ENCODE results near the gene QSOX2. TPM values are rescaled to one million over a fixed set of nuclear protein-coding genes. Genes with fewer than 3 reads are reported as not detected.

The QSOX2 gene
- total RNA-seq, 2 experiments from 2014 or later: 14.4 TPM

- Mint-ChIP-seq H3K9me3 (no peaks in the 10 kb centered on the region), H3K4me3 (no peak overlapping the region), H3K36me3 (ENCODE audit: low read depth) (peaks cover 21% of the 10 kb centered on the region), H3K27me3 (no peaks in the 10 kb centered on the region), H3K4me1 (ENCODE audit: low read depth) (peaks cover 22% of the 10 kb centered on the region), H3K27ac (no peak overlapping the region)
- ChIA-PET CTCF (no interaction called here), POLR2A (no interaction called here)
- no peak overlapping the region for H3K27ac ChIP-seq (ENCODE audit: low read depth in 1 of 2, low read length in 2 of 2)
- H3K9me3 ChIP-seq (ENCODE audit: control insufficient read depth in 1 of 2, insufficient read depth in 1 of 2, low read length in 2 of 2): no peaks in the 10 kb centered on the region
- DNase-seq (no peak), ATAC-seq (ENCODE audit: poor library complexity) (no peak)
- no peak for TF ChIP-seq CTCF (IDR thresholded peaks at IDR 0.05)
- H3K4me1 ChIP-seq (ENCODE audit: insufficient read depth, low read length): peaks cover 25% of the 10 kb centered on the region
- no peak overlapping the region for H3K4me3 ChIP-seq (ENCODE audit: low read length)
- intact Hi-C loops (cut with DNase I, micrococcal nuclease): no loop called here
- peaks cover 23% of the 10 kb centered on the region for H3K36me3 ChIP-seq (ENCODE audit: insufficient read depth, low read length)
- H3K27me3 ChIP-seq (ENCODE audit: control insufficient read depth in 1 of 2, insufficient read depth in 2 of 2, low read length in 2 of 2): no peaks in the 10 kb centered on the region
Observed at GRCh38 chr9:136235709-136236455, 9.7 kb downstream of the QSOX2 start.

- Mint-ChIP-seq H3K9me3 (no peaks in the 10 kb centered on the region), H3K4me1 (ENCODE audit: low read depth) (peaks cover 22% of the 10 kb centered on the region), H3K27ac (no peak overlapping the region), H3K27me3 (no peaks in the 10 kb centered on the region), H3K4me3 (no peak overlapping the region), H3K36me3 (ENCODE audit: low read depth) (peaks cover 21% of the 10 kb centered on the region)
- Histone ChIP-seq H3K27ac (ENCODE audit: low read depth in 1 of 2, low read length in 2 of 2) (no peak overlapping the region), H3K36me3 (ENCODE audit: insufficient read depth, low read length) (peaks cover 18% of the 10 kb centered on the region), H3K27me3 (ENCODE audit: control insufficient read depth in 1 of 2, insufficient read depth in 2 of 2, low read length in 2 of 2) (no peaks in the 10 kb centered on the region), H3K4me1 (ENCODE audit: insufficient read depth, low read length) (peaks cover 24% of the 10 kb centered on the region), H3K9me3 (ENCODE audit: control insufficient read depth in 1 of 2, insufficient read depth in 1 of 2, low read length in 2 of 2) (no peaks in the 10 kb centered on the region), H3K4me3 (ENCODE audit: low read length) (no peak overlapping the region)
- CTCF ChIA-PET: no interaction called here
- TF ChIP-seq CTCF (IDR thresholded peaks at IDR 0.05): no peak
- intact Hi-C loops (cut with DNase I, micrococcal nuclease): no loop called here
- ATAC-seq (ENCODE audit: poor library complexity): no peak
- no peak for DNase-seq
- POLR2A ChIA-PET: no interaction called here
Observed at GRCh38 chr9:136235171-136235570, 10.4 kb downstream of the QSOX2 start.

- TF ChIP-seq CTCF (IDR thresholded peaks at IDR 0.05): no peak
- H3K27ac ChIP-seq (ENCODE audit: low read depth in 1 of 2, low read length in 2 of 2): no peak overlapping the region
- peaks cover 21% of the 10 kb centered on the region for H3K36me3 Mint-ChIP-seq (ENCODE audit: low read depth)
- peaks cover 23% of the 10 kb centered on the region for H3K4me1 ChIP-seq (ENCODE audit: insufficient read depth, low read length)
- H3K27ac Mint-ChIP-seq: no peak overlapping the region
- no peaks in the 10 kb centered on the region for H3K9me3 Mint-ChIP-seq
- no peak overlapping the region for H3K4me3 ChIP-seq (ENCODE audit: low read length)
- ChIA-PET POLR2A (no interaction called here), CTCF (no interaction called here)
- intact Hi-C loops (cut with DNase I, micrococcal nuclease): no loop called here
- no peaks in the 10 kb centered on the region for H3K27me3 Mint-ChIP-seq
- no peak for ATAC-seq (ENCODE audit: poor library complexity)
- H3K9me3 ChIP-seq (ENCODE audit: control insufficient read depth in 1 of 2, insufficient read depth in 1 of 2, low read length in 2 of 2): no peaks in the 10 kb centered on the region
- H3K4me3 Mint-ChIP-seq: no peak overlapping the region
- peaks cover 22% of the 10 kb centered on the region for H3K4me1 Mint-ChIP-seq (ENCODE audit: low read depth)
- H3K36me3 ChIP-seq (ENCODE audit: insufficient read depth, low read length): peaks cover 18% of the 10 kb centered on the region
- no peaks in the 10 kb centered on the region for H3K27me3 ChIP-seq (ENCODE audit: control insufficient read depth in 1 of 2, insufficient read depth in 2 of 2, low read length in 2 of 2)
- DNase-seq: peak in 2 of 14 experiments; percentile 7 to 39
Observed at GRCh38 chr9:136234597-136234996, 11.0 kb downstream of the QSOX2 start.
